ES-I3 (cell line): ENCODE measurements around the gene TM2D3.

Experiments used
- H3K36me3 ChIP-seq: 2 replicates; pipeline ENCODE4 v1.6.1; 2013; ENCODE audit warnings: mild to moderate bottlenecking, low read length, control low read depth, moderate library complexity; ENCODE audit not compliant: insufficient read depth
- H3K4me1 ChIP-seq: 2 replicates; pipeline ENCODE4 v1.6.1; 2013; ENCODE audit warnings: mild to moderate bottlenecking, control low read depth, low read length; ENCODE audit not compliant: insufficient read depth
- H3K9ac ChIP-seq: 2 replicates; pipeline ENCODE4 v1.6.1; 2013; ENCODE audit warnings: low read depth, mild to moderate bottlenecking, low read length, moderate library complexity
- H3K9me3 ChIP-seq: 2 replicates; pipeline ENCODE4 v1.6.1; 2013; ENCODE audit warnings: mild to moderate bottlenecking, low read length, moderate library complexity; ENCODE audit not compliant: control insufficient read depth, insufficient read depth

Gene TM2D3

GRCh38 chr15:101623367-101624304 lies 28.5 kb downstream of the TM2D3 start:
- Histone ChIP-seq H3K9ac (no peak overlapping the region), H3K36me3 (peaks cover 3% of the 10 kb centered on the region; the same call in 1 of the 2 replicates), H3K9me3 (peaks cover 3% of the 10 kb centered on the region; the same call in 1 of the 2 replicates), H3K4me1 (no peaks in the 10 kb centered on the region)

GRCh38 chr15:101621961-101622360 lies 30.2 kb downstream of the TM2D3 start:
- no peak overlapping the region for H3K9ac ChIP-seq
- no peaks in the 10 kb centered on the region for H3K4me1 ChIP-seq
- H3K36me3 ChIP-seq = peaks cover 3% of the 10 kb centered on the region; the same call in 1 of the 2 replicates
- H3K9me3 ChIP-seq = peaks cover 3% of the 10 kb centered on the region; the same call in 1 of the 2 replicates

DNA sequence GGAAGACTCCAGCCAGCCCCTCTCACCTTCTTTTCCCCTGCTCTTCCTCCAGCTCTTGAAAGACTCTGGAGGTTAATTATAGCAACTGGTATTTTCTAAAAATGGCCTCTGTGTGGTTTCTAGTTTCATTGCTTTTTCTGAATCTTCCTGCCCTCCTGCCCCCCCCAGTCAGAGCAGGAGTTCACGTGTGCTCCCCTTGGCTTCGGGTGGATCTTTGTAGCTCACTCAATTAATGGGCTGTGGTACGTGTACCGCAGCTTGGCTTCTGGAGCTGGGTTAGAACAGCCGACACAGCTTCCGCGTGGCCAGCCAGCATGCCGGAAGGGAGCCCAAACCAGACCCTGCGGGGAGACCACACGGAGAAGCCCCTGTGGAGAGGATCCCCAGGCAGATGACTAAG lies 31.5 kb downstream of the TM2D3 start:
- H3K36me3 ChIP-seq = peaks cover 3% of the 10 kb centered on the region; the same call in 1 of the 2 replicates
- no peaks in the 10 kb centered on the region; the same call in 1 of the 2 replicates for H3K9me3 ChIP-seq
- peaks cover 8% of the 10 kb centered on the region for H3K4me1 ChIP-seq
- no peak overlapping the region for H3K9ac ChIP-seq

GRCh38 chr15:101619615-101619865 lies 32.6 kb downstream of the TM2D3 start:
- Histone ChIP-seq H3K9ac (no peak overlapping the region), H3K36me3 (peaks cover 3% of the 10 kb centered on the region; the same call in 1 of the 2 replicates), H3K9me3 (no peaks in the 10 kb centered on the region; the same call in 1 of the 2 replicates), H3K4me1 (peaks cover 8% of the 10 kb centered on the region)

- Histone ChIP-seq H3K36me3 (peaks cover 2% of the 10 kb centered on the region; the same call in 1 of the 2 replicates), H3K9me3 (no peaks in the 10 kb centered on the region; the same call in 1 of the 2 replicates), H3K4me1 (peaks cover 8% of the 10 kb centered on the region), H3K9ac (no peak overlapping the region)
These were observed 33.1 kb downstream of the TM2D3 start for GRCh38 chr15:101618851-101619614.

DNA sequence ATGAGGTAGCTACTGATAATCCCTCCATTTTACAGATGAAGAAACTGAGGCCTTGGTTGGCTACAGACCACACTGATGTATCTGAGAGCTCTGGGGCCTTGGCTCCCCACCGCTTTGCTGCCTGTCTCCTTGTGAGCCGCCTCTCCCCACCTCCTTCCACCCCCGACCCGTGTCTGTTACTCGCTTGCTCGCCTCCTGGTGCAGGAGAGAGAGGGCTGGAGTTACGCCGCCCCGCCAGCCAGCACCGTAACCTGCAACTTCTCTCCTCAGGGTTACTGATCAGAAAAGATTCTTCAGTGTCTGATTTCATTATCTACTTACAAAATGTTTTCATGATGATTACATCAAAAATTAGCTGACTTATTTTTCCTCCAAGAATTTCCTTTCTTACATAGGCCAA lies 34.1 kb downstream of the TM2D3 start:
- H3K9me3 ChIP-seq = no peaks in the 10 kb centered on the region
- no peaks in the 10 kb centered on the region for H3K36me3 ChIP-seq
- no peak overlapping the region for H3K9ac ChIP-seq
- H3K4me1 ChIP-seq = peaks cover 8% of the 10 kb centered on the region

- Histone ChIP-seq H3K9me3 (no peaks in the 10 kb centered on the region), H3K36me3 (no peaks in the 10 kb centered on the region), H3K4me1 (peaks cover 8% of the 10 kb centered on the region), H3K9ac (no peak overlapping the region)
These were observed 34.7 kb downstream of the TM2D3 start for GRCh38 chr15:101617390-101617965.

DNA sequence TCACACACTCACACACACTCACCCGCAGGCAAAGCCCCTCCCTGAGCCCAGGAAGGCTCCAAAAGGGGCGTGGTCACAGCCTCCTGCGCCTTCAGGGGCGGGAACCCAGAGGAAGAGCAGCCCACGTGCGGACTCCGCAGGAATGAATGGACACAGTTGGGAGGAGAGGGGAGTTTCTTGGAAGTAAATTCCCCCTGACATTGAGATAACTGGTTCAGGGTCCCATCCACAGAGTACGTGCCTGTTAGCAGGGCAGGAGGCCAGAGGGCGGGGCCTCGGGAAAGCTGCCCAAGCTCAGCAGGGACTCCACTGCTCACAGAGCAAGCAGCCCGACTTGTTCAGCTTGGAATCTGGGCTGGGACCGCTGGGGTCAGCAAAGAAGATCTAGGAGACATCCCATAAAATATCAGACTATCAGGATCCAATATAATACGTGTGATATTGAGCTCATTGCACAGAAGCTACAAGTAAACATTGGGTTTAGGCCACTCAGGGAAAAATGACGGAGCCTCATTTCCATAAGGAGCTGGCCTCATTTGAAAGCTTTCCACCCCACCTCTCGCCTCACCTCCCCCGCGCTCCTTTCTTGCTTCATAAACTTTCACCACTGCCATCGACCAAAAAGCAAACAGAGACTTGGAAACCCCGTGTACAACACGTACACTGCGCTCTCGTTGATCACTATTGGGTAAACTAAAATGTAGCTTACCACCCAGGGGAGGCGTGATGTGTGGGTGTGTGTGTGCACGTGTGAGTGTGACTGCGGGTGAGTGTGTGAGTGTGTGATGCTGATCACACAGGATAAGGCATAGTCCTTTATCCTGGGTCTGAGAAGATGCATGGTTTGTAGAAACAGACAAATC lies 36.0 kb downstream of the TM2D3 start:
- Histone ChIP-seq H3K4me1 (peaks cover 8% of the 10 kb centered on the region), H3K9me3 (no peaks in the 10 kb centered on the region), H3K36me3 (no peaks in the 10 kb centered on the region), H3K9ac (peak overlapping the region; percentile 20; the same call in 1 of the 2 replicates)

GRCh38 chr15:101615414-101615985 lies 36.7 kb downstream of the TM2D3 start:
- no peak overlapping the region for H3K9ac ChIP-seq
- no peaks in the 10 kb centered on the region for H3K9me3 ChIP-seq
- peaks cover 8% of the 10 kb centered on the region for H3K4me1 ChIP-seq
- H3K36me3 ChIP-seq = no peaks in the 10 kb centered on the region

- Histone ChIP-seq H3K4me1 (peaks cover 8% of the 10 kb centered on the region), H3K36me3 (no peaks in the 10 kb centered on the region), H3K9ac (no peak overlapping the region), H3K9me3 (no peaks in the 10 kb centered on the region)
These were observed 37.4 kb downstream of the TM2D3 start for GRCh38 chr15:101614761-101615160.

DNA sequence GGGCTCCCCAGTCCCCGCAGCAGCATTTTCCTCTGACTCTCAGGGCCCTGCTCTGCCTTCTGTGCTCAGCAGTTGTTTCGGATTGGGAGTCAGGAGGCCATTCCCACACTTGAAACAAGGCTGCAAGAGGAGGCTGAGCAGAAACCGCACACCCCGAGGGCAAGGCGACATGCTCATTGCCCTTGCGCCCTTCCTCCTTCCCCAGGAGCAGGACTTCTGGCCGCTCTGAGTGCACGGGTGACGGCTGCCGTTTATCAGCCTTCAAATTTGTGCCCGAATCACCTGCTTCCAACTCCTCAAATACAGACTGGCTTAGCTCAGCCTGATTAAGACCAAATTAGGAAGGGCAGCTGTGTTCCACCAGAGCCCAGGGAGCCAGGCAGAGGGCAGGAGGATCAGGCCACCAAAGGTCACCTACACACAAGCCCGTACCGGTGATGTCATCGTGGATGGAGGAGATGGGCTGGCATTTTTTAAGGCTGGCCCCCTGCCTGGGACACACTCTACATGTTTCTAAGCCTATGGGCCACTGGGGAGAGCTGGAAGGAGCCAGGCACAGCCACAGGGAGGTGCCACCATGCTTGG lies 38.1 kb downstream of the TM2D3 start:
- H3K4me1 ChIP-seq = peaks cover 8% of the 10 kb centered on the region
- no peaks in the 10 kb centered on the region for H3K36me3 ChIP-seq
- no peaks in the 10 kb centered on the region for H3K9me3 ChIP-seq

DNA sequence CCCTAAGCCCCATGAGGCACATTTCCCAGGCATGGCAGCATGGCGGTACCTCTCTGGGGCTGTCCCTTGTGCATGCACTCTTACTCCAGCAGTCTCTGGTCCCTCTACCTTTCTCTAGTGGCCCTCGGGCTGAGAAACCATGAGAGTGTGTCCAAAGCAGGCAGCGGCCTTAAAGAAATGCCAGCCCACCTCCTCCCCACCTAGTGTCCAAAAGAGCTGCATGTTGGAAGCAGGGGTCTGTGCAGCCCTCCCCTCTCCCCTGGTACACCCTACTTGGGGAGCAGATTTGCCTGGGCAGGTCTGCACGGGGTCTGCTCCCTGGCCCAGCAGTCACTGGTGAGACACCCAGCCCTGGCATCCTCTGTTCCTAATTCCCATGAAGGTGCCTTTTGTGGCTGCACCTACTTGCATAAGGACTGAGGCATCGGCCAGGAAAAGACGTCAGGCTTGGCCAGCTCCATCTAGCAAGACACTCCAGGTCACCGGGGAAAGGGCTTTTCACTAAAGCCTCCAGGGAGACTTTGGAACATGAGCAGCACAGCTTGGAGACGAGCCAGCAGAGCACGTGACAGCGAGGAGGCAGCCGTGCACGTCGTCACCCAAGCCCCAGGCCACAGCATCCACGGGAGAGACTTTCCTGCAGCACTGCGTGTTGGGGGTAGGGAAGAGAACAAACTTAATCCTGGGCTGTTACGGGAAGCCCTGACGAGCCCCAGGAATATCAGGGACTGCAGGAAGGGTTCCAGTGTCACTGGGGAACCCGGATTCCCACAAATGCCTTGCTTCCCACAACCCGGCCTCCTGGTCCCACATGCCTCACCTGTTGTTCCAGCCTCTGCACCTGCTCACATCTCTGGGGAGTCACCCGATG lies 38.8 kb downstream of the TM2D3 start:
- Histone ChIP-seq H3K9me3 (no peaks in the 10 kb centered on the region), H3K36me3 (no peaks in the 10 kb centered on the region), H3K4me1 (peaks cover 8% of the 10 kb centered on the region), H3K9ac (no peak overlapping the region)

More for the DNA sequence above, 38.1 kb downstream of the TM2D3 start:
- no peak overlapping the region for H3K9ac ChIP-seq
